Germinal center (tissue), 1 donor: Measurements from ENCODE around the gene UNC50.
A peak's percentile ranks its signal among the peaks of the same experiment; 100 is the strongest.
"Not testable (repeated sequence)": the region's sequence is repeated elsewhere in the genome, so short reads cannot be mapped to it uniquely, and the experiment has no call there.

Source experiments
- DNase-seq: peaks from one replicate; pipeline ENCODE4 v3.0.0; 2012; ENCODE audit warnings: mixed read lengths, low spot score

The UNC50 gene

GRCh38 chr2:98608962-98609604 is 694 bp downstream of the UNC50 start:
- DNase-seq = no peak

GRCh38 chr2:98614024-98614739 is 5.8 kb downstream of the UNC50 start:
- DNase-seq = no peak

- no peak for DNase-seq
Observed at GRCh38 chr2:98615481-98615880, 7.1 kb downstream of the UNC50 start.

- no peak for DNase-seq
Observed at GRCh38 chr2:98617149-98617548, 8.8 kb downstream of the UNC50 start.

- DNase-seq = no peak
Observed at GRCh38 chr2:98623657-98624056, 15.3 kb downstream of the UNC50 start.

GRCh38 chr2:98632351-98632750 is 24.0 kb downstream of the UNC50 start:
- no peak for DNase-seq

GRCh38 chr2:98634406-98635092 is 26.2 kb downstream of the UNC50 start:
- no peak for DNase-seq

- no peak for DNase-seq
Observed at GRCh38 chr2:98637401-98638147, 29.2 kb downstream of the UNC50 start.

- no peak for DNase-seq
Observed at GRCh38 chr2:98643496-98644100, 35.2 kb downstream of the UNC50 start.

GRCh38 chr2:98647636-98648035 is 39.2 kb downstream of the UNC50 start:
- no peak for DNase-seq

- DNase-seq = no peak
Observed at GRCh38 chr2:98648451-98648850, 40.1 kb downstream of the UNC50 start.

- peak; percentile 57 for DNase-seq
Observed at GRCh38 chr2:98649135-98649991, 41.0 kb downstream of the UNC50 start.

- no peak for DNase-seq
Observed at GRCh38 chr2:98649992-98650375, 41.6 kb downstream of the UNC50 start.

- no peak for DNase-seq
Observed at GRCh38 chr2:98650998-98651397, 42.6 kb downstream of the UNC50 start.

GRCh38 chr2:98654699-98655495 is 46.5 kb downstream of the UNC50 start:
- no peak for DNase-seq

- DNase-seq = no peak
Observed at GRCh38 chr2:98656800-98657199, 48.4 kb downstream of the UNC50 start.

GRCh38 chr2:98658816-98659490 is 50.6 kb downstream of the UNC50 start:
- DNase-seq = no peak

GRCh38 chr2:98659491-98659840 is 51.1 kb downstream of the UNC50 start:
- not testable (repeated sequence) for DNase-seq

GRCh38 chr2:98663511-98664090 is 55.2 kb downstream of the UNC50 start:
- no peak for DNase-seq
